ENCODE data around the gene RBPMS2. TPM values are rescaled to one million over a fixed set of nuclear protein-coding genes. Genes with fewer than 3 reads are reported as not detected.
"Not testable (repeated sequence)": the region's sequence is repeated elsewhere in the genome, so short reads cannot be mapped to it uniquely, and the experiment has no call there.

RBPMS2 gene
- total RNA-seq, 2 experiments from 2014 or later: 0.10 TPM; not detected in 1

DNA sequence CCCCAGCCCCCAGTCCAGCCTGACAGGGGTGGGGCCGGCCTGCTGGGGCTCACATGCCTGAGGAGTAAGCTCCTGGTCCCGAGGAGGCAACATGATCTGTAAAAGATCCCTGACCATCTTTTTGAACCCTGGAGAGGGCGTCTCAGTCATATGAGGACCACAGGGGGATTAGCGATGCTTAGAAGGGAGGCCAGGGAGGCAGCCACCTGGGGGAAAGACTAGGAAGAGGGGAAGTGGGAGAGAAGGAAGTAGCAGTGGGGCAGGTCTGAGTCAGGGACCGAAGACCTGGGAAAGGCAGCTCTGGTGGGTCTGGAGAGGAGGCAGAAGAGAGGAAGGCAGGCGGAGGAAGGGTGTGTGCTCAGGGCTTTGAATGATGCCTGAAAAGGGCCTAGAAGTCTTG is 31.1 kb upstream of the RBPMS2 start:
- Mint-ChIP-seq H3K4me1 (no peaks in the 10 kb centered on the region), H3K4me3 (no peak overlapping the region), H3K27ac (no peak overlapping the region), H3K36me3 (ENCODE audit: low read depth) (no peaks in the 10 kb centered on the region), H3K27me3 (peaks cover 7% of the 10 kb centered on the region), H3K9me3 (no peaks in the 10 kb centered on the region)
- no peak for DNase-seq
- POLR2A ChIA-PET: no interaction called here
- CTCF ChIA-PET: interaction anchor here (1.0 kb wide), 1 partner anchor 29 kb away, joined by 3 read pairs; no protein-coding TSS in a partner anchor

- H3K27me3 Mint-ChIP-seq: peaks cover 7% of the 10 kb centered on the region
- no peaks in the 10 kb centered on the region for H3K9me3 Mint-ChIP-seq
- ChIA-PET CTCF (interaction anchor here (0.5 to 1.2 kb wide), 3 partner anchors 18 to 320 kb away, joined by 3 to 5 read pairs (median 3); no protein-coding TSS in a partner anchor), POLR2A (no interaction called here)
- H3K4me3 Mint-ChIP-seq: no peak overlapping the region
- no peaks in the 10 kb centered on the region for H3K36me3 Mint-ChIP-seq (ENCODE audit: low read depth)
- H3K4me1 Mint-ChIP-seq: no peaks in the 10 kb centered on the region
- no peak overlapping the region for H3K27ac Mint-ChIP-seq
- no peak for DNase-seq
These were observed 29.2 kb upstream of the RBPMS2 start for GRCh38 chr15:64804619-64805018.

DNA sequence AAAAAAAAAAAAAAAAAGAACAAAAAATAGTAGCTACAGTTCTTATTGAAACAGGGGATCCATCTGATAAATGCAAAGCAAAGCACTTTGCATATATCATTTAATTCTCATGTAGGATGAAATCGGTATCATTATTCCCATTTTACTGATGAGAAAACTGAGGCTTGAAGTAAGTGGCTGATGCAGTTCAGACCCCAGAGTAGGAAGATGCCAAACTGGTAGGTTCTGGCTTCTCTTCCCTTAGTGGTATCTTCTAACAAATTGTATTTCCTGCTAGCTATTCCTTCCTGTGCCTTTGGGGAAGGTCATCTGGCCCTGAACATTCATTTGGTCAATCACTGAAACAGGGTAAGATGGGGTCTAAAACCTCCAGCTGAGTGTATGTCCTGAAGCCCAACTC is 28.1 kb upstream of the RBPMS2 start:
- peaks cover 3% of the 10 kb centered on the region for H3K27me3 Mint-ChIP-seq
- no peak overlapping the region for H3K27ac Mint-ChIP-seq
- H3K4me1 Mint-ChIP-seq: no peaks in the 10 kb centered on the region
- no peak for DNase-seq
- ChIA-PET CTCF (interaction anchor here (0.6 to 1.1 kb wide), 2 partner anchors 13 to 70 kb away, joined by 3 to 4 read pairs; no protein-coding TSS in a partner anchor), POLR2A (no interaction called here)
- no peaks in the 10 kb centered on the region for H3K9me3 Mint-ChIP-seq
- no peak overlapping the region for H3K4me3 Mint-ChIP-seq
- H3K36me3 Mint-ChIP-seq (ENCODE audit: low read depth): no peaks in the 10 kb centered on the region

- ChIA-PET POLR2A (no interaction called here), CTCF (interaction anchor here (0.7 to 1.0 kb wide), 2 partner anchors 15 to 112 kb away, joined by 3 read pairs; no protein-coding TSS in a partner anchor)
- no peak overlapping the region for H3K27ac Mint-ChIP-seq
- H3K27me3 Mint-ChIP-seq: peaks cover 3% of the 10 kb centered on the region
- H3K36me3 Mint-ChIP-seq (ENCODE audit: low read depth): no peaks in the 10 kb centered on the region
- no peak overlapping the region for H3K4me3 Mint-ChIP-seq
- DNase-seq: no peak
- H3K9me3 Mint-ChIP-seq: no peaks in the 10 kb centered on the region
- H3K4me1 Mint-ChIP-seq: no peaks in the 10 kb centered on the region
These were observed 25.1 kb upstream of the RBPMS2 start for GRCh38 chr15:64800476-64800875.

GRCh38 chr15:64798905-64799304 is 23.5 kb upstream of the RBPMS2 start:
- DNase-seq; H3K9me3 Mint-ChIP-seq; CTCF ChIA-PET; H3K27ac Mint-ChIP-seq; H3K4me3 Mint-ChIP-seq; H3K36me3 Mint-ChIP-seq (ENCODE audit: low read depth); POLR2A ChIA-PET; H3K27me3 Mint-ChIP-seq; H3K4me1 Mint-ChIP-seq: not testable (repeated sequence)

GRCh38 chr15:64795921-64796320 is 20.5 kb upstream of the RBPMS2 start:
- H3K9me3 Mint-ChIP-seq; H3K36me3 Mint-ChIP-seq (ENCODE audit: low read depth); POLR2A ChIA-PET; H3K27me3 Mint-ChIP-seq; DNase-seq; CTCF ChIA-PET; H3K4me1 Mint-ChIP-seq; H3K27ac Mint-ChIP-seq; H3K4me3 Mint-ChIP-seq: not testable (repeated sequence)

- H3K36me3 Mint-ChIP-seq (ENCODE audit: low read depth); H3K9me3 Mint-ChIP-seq; POLR2A ChIA-PET; H3K27ac Mint-ChIP-seq; H3K27me3 Mint-ChIP-seq; H3K4me3 Mint-ChIP-seq; H3K4me1 Mint-ChIP-seq; DNase-seq; CTCF ChIA-PET: not testable (repeated sequence)
These were observed 19.9 kb upstream of the RBPMS2 start for GRCh38 chr15:64795299-64795698.

DNA sequence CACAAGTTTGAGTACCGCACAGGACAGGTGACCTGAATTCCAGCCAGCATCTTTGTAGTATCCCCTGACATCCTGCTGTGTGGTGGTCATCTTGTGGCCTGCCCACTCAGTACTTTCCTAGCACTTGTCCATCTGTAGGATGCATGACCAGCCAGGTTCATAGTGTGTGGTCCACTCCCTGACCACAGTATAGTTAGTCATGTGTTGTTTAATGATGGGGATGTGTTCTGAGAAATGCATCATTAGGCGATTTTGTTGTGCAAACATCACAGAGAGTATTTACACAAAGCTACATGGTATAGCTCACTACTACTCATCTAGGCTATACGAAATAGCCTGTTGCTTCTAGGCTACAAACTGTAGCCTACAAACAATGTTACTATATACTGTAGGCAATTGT is 16.9 kb upstream of the RBPMS2 start:
- POLR2A ChIA-PET: no interaction called here

DNA sequence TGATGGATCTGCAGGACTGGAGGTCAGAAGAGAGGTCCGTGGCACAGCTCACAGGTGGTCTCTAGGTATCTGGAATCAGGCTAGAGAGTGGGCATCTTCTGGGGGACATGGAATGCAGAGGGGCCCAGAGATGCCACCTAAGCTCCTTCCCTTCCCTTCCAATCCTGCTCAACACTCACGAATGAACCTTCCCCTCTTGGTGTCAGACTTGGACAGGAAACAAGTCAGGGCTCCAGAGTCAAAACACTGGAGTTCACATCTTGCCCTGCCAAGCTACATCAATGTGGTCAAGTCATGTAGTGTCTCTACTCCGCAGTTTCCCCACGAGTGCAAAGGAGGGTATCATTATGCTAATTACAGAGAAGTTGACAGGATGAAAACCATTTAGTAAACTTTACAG is 16.0 kb upstream of the RBPMS2 start:
- Mint-ChIP-seq H3K27ac (no peak overlapping the region), H3K4me3 (no peak overlapping the region), H3K36me3 (ENCODE audit: low read depth) (no peaks in the 10 kb centered on the region), H3K27me3 (no peaks in the 10 kb centered on the region), H3K9me3 (no peaks in the 10 kb centered on the region), H3K4me1 (no peaks in the 10 kb centered on the region)
- POLR2A ChIA-PET: no interaction called here
- no peak for DNase-seq
- CTCF ChIA-PET: interaction anchor here (1.2 to 1.7 kb wide), 3 partner anchors 9 to 18 kb away, joined by 3 to 6 read pairs (median 4); no protein-coding TSS in a partner anchor

More for the DNA sequence above, 16.9 kb upstream of the RBPMS2 start:
- DNase-seq: no peak
- Mint-ChIP-seq H3K9me3 (no peaks in the 10 kb centered on the region), H3K27ac (no peak overlapping the region), H3K4me3 (no peak overlapping the region), H3K4me1 (no peaks in the 10 kb centered on the region), H3K36me3 (ENCODE audit: low read depth) (no peaks in the 10 kb centered on the region), H3K27me3 (no peaks in the 10 kb centered on the region)
- CTCF ChIA-PET: interaction anchor here (0.6 to 1.6 kb wide), 3 partner anchors 10 to 337 kb away, joined by 3 to 6 read pairs (median 3); no protein-coding TSS in a partner anchor

- DNase-seq: no peak
- peaks cover 20% of the 10 kb centered on the region for H3K27me3 Mint-ChIP-seq
- no peak overlapping the region for H3K4me3 Mint-ChIP-seq
- ChIA-PET CTCF (interaction anchor here (1.1 kb wide), 1 partner anchor 13 kb away, joined by 3 read pairs; no protein-coding TSS in a partner anchor), POLR2A (no interaction called here)
- no peaks in the 10 kb centered on the region for H3K36me3 Mint-ChIP-seq (ENCODE audit: low read depth)
- H3K27ac Mint-ChIP-seq: no peak overlapping the region
- no peaks in the 10 kb centered on the region for H3K9me3 Mint-ChIP-seq
- peaks cover 16% of the 10 kb centered on the region for H3K4me1 Mint-ChIP-seq
These were observed 8.4 kb upstream of the RBPMS2 start for GRCh38 chr15:64783796-64784195.

GRCh38 chr15:64782751-64783150 is 7.4 kb upstream of the RBPMS2 start:
- no peak for DNase-seq
- no peaks in the 10 kb centered on the region for H3K9me3 Mint-ChIP-seq
- H3K4me1 Mint-ChIP-seq: peaks cover 16% of the 10 kb centered on the region
- POLR2A ChIA-PET: interaction anchor here (0.5 kb wide), 1 partner anchor 140 kb away, joined by 3 read pairs; no protein-coding TSS in a partner anchor
- H3K4me3 Mint-ChIP-seq: no peak overlapping the region
- H3K27me3 Mint-ChIP-seq: peaks cover 30% of the 10 kb centered on the region
- H3K36me3 Mint-ChIP-seq (ENCODE audit: low read depth): no peaks in the 10 kb centered on the region
- H3K27ac Mint-ChIP-seq: peak overlapping the region; percentile 69
- CTCF ChIA-PET: interaction anchor here (0.7 to 1.3 kb wide), 5 partner anchors 9 to 127 kb away, joined by 3 to 6 read pairs (median 3); no protein-coding TSS in a partner anchor

DNA sequence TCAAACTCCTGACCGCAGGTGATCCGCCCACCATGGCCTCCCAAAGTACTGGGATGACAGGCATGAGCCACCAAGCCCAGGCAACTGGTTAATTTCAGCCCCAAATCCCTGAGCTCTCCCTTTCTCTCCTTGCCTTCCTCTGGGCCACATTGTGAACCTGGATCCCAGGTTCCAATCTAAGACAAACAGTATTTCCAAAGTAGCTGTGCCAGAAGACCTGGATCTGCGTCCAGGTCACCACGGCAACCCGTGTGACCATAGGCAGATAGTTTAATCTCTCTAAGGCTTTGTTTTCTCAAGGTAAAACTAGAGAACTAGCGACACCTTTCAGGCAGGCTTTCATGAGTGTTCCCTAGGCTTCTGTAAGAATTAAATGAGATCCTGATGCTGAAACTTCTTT is 5.9 kb upstream of the RBPMS2 start:
- DNase-seq: no peak
- CTCF ChIA-PET: interaction anchor here (1.3 to 1.9 kb wide), 2 partner anchors 10 to 12 kb away, joined by 4 to 6 read pairs; no protein-coding TSS in a partner anchor
- Mint-ChIP-seq H3K27me3 (peaks cover 43% of the 10 kb centered on the region), H3K9me3 (no peaks in the 10 kb centered on the region), H3K4me3 (no peak overlapping the region), H3K27ac (no peak overlapping the region), H3K4me1 (peaks cover 16% of the 10 kb centered on the region), H3K36me3 (ENCODE audit: low read depth) (no peaks in the 10 kb centered on the region)
- POLR2A ChIA-PET: no interaction called here

GRCh38 chr15:64780600-64781156 is 5.3 kb upstream of the RBPMS2 start:
- H3K4me3 Mint-ChIP-seq: no peak overlapping the region
- H3K27me3 Mint-ChIP-seq: peaks cover 49% of the 10 kb centered on the region
- no peak for DNase-seq
- no peak overlapping the region for H3K27ac Mint-ChIP-seq
- peaks cover 19% of the 10 kb centered on the region for H3K4me1 Mint-ChIP-seq
- ChIA-PET CTCF (interaction anchor here (0.9 to 1.9 kb wide), 3 partner anchors 11 to 68 kb away, joined by 3 to 4 read pairs (median 3); no protein-coding TSS in a partner anchor), POLR2A (no interaction called here)
- no peaks in the 10 kb centered on the region for H3K36me3 Mint-ChIP-seq (ENCODE audit: low read depth)
- no peaks in the 10 kb centered on the region for H3K9me3 Mint-ChIP-seq
